WERI-Rb-1 (cell line): ENCODE data around the gene FLG2.
"Not testable (repeated sequence)": the region's sequence is repeated elsewhere in the genome, so short reads cannot be mapped to it uniquely, and the experiment has no call there.

Experiments used
- DNase-seq: peaks from one replicate; pipeline ENCODE4 v3.0.0-alpha.2; 2020
- H3K27ac ChIP-seq: fragments of 250-450 bp; sonication (Bioruptor Pico); 2 replicates; pipeline ENCODE4 v1.5.1; 2020; ENCODE audit warnings: mild to moderate bottlenecking, moderate library complexity
- H3K27me3 ChIP-seq: fragments of 250-450 bp; sonication (Bioruptor Pico); 2 replicates; pipeline ENCODE4 v1.5.1; 2021; ENCODE audit warnings: mild to moderate bottlenecking, low read depth, moderate library complexity; ENCODE audit not compliant: insufficient read depth, severe bottlenecking
- H3K36me3 ChIP-seq: fragments of 250-450 bp; sonication (Bioruptor Pico); 2 replicates; pipeline ENCODE4 v1.5.1; 2020; ENCODE audit warnings: mild to moderate bottlenecking, moderate library complexity
- H3K4me3 ChIP-seq: 2 replicates; pipeline ENCODE4 v1.5.1; 2011; ENCODE audit warnings: low read depth, mild to moderate bottlenecking, control low read depth, low read length
- H3K9me3 ChIP-seq: fragments of 250-450 bp; sonication (Bioruptor Pico); 2 replicates; pipeline ENCODE4 v1.5.1; 2021; ENCODE audit warnings: mild to moderate bottlenecking, moderate library complexity; ENCODE audit not compliant: severe bottlenecking
- TF ChIP-seq, protein P1 (sequence below): IDR thresholded peaks from 2 replicates; pipeline ENCODE4 v1.5.1; 2011; ENCODE audit warnings: low read depth, mild to moderate bottlenecking, control low read depth, inconsistent platforms, low read length

FLG2 gene

GRCh38 chr1:152309955-152310354, 49.9 kb downstream of the FLG2 start:
- H3K4me3 ChIP-seq = no peak overlapping the region
- no peak for DNase-seq
- no peaks in the 10 kb centered on the region for H3K36me3 ChIP-seq
- H3K27ac ChIP-seq = no peak overlapping the region
- TF ChIP-seq, protein P1, sequence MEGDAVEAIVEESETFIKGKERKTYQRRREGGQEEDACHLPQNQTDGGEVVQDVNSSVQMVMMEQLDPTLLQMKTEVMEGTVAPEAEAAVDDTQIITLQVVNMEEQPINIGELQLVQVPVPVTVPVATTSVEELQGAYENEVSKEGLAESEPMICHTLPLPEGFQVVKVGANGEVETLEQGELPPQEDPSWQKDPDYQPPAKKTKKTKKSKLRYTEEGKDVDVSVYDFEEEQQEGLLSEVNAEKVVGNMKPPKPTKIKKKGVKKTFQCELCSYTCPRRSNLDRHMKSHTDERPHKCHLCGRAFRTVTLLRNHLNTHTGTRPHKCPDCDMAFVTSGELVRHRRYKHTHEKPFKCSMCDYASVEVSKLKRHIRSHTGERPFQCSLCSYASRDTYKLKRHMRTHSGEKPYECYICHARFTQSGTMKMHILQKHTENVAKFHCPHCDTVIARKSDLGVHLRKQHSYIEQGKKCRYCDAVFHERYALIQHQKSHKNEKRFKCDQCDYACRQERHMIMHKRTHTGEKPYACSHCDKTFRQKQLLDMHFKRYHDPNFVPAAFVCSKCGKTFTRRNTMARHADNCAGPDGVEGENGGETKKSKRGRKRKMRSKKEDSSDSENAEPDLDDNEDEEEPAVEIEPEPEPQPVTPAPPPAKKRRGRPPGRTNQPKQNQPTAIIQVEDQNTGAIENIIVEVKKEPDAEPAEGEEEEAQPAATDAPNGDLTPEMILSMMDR = no peak
- peaks cover 19% of the 10 kb centered on the region for H3K9me3 ChIP-seq
- H3K27me3 ChIP-seq = peaks cover 53% of the 10 kb centered on the region

DNA sequence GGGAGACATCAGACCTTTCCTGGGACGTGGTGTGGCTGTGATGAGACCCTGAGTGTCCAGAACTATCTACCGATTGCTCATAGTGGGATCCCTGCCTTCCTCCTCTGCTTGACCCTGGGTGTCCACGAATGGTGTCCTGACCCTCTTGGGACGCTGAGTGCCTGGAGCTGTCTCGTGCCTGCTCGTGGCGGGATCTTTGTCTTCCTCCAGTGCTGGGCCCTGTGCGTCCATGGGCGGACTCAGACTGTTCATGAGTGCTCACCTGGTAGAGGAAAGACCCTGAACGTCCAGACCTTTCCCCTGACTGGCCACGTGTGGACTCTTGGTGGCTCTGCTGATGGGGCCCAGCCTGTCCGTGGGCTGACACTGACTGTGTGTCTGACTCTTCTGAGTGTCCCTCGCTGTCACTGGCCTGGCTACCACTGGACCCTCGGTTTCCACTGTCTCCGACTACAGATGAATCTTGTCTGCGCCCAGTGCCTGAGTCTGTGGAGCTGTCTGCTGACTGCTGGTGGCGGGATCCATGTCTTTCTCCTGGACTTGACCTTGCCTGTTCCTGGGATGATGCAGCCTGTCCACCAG, 50.4 kb downstream of the FLG2 start:
- H3K9me3 ChIP-seq = peaks cover 19% of the 10 kb centered on the region

GRCh38 chr1:152308758-152309157, 51.0 kb downstream of the FLG2 start:
- H3K4me3 ChIP-seq, H3K36me3 ChIP-seq, DNase-seq, H3K27ac ChIP-seq: not testable (repeated sequence)
- H3K9me3 ChIP-seq = peaks cover 19% of the 10 kb centered on the region
- H3K27me3 ChIP-seq = peaks cover 46% of the 10 kb centered on the region

More for the DNA sequence above, 50.4 kb downstream of the FLG2 start:
- H3K27ac ChIP-seq, H3K36me3 ChIP-seq, DNase-seq, H3K4me3 ChIP-seq: not testable (repeated sequence)
- H3K27me3 ChIP-seq = peaks cover 53% of the 10 kb centered on the region

DNA sequence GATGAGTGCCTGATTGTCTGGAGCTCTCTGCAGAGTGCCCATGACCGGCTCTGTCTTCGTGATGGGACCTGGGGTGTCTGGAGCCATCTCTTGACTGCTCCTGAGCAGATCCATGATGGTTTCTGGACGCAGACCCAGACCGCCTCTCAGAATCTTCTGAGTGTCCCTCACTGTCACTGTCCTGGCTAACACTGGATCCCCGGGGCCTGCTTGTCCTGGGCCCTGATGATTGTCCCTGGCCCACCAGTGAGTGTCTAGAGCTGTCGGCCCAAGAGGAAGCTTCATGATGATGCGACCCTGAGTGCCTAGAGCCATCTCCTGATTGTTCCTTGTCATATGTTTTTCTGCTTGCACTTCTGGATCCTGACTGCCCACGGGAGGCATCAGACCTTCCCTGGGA, 51.8 kb downstream of the FLG2 start:
- not testable (repeated sequence) for DNase-seq, H3K36me3 ChIP-seq, H3K27ac ChIP-seq, H3K4me3 ChIP-seq
- H3K9me3 ChIP-seq = peaks cover 22% of the 10 kb centered on the region
- H3K27me3 ChIP-seq = peaks cover 44% of the 10 kb centered on the region

DNA sequence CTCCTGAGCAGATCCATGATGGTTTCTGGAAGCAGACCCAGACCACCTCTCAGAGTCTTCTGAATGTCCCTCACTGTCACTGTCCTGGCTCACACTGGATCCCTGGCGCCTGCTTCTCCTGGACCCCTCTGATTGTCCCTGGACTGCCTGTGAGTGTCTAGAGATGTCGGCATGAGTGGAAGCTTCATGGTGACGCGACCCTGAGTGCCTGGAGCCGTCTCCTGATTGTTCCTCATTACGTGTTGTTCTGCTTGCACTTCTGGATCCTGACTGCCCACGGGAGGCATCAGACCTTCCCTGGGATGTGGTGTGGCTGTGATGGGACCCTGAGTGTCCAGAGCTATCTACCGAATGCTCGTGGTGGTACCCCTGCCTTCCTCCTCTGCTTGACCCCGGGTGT, 53.7 kb downstream of the FLG2 start:
- peaks cover 59% of the 10 kb centered on the region for H3K27me3 ChIP-seq
- peaks cover 23% of the 10 kb centered on the region for H3K9me3 ChIP-seq
- H3K4me3 ChIP-seq, H3K27ac ChIP-seq, DNase-seq, H3K36me3 ChIP-seq: not testable (repeated sequence)

DNA sequence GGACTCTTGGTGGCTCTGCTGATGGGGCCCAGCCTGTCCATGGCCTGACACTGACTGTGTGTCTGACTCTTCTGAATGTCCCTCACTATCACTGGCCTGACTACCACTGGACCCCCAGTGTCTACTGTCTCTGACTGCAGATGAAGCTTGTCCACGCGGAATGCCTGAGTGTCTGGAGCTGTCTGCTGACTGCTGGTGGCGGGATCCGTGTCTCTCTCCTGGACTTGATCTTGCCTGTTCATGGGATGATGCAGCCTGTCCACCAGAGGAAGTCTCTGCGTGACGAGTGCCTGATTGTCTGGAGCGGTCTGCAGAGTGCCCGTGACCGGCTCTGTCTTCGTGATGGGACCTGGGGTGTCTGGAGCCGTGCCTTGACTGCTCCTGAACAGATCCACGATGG, 55.0 kb downstream of the FLG2 start:
- H3K36me3 ChIP-seq, H3K4me3 ChIP-seq, H3K27ac ChIP-seq, DNase-seq: not testable (repeated sequence)
- peaks cover 19% of the 10 kb centered on the region for H3K9me3 ChIP-seq
- H3K27me3 ChIP-seq = peaks cover 55% of the 10 kb centered on the region

DNA sequence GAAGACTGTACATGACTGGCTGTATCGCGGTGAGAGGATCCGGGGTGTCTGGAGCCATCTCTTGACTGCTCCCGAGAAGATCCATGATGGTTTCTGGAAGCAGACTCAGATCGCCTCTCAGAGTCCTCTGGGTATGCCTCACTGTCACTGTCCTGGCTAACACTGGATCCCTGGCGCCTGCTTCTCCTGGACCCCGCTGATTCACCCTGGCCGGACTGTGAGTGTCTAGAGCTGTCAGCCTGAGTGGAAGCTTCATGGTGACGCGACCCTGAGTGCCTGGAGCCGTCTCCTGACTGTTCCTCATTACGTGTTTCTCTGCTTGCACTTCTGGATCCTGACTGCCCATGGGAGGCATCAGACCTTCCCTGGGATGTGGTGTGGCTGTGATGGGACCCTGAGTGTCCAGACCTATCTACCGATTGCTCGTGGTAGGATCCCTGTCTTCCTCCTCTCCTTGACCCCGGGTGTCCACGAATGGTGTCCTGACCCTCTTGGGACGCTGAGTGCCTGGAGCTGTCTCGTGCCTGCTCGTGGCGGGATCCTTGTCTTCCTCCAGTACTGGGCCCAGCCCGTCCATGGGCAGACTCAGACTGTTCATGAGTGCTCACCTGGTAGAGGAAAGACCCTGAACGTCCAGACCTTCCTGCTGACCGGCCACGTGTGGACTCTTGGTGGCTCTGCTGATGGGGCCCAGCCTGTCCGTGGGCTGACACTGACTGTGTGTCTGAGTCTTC, 56.5 kb downstream of the FLG2 start:
- H3K27ac ChIP-seq, H3K36me3 ChIP-seq, H3K4me3 ChIP-seq: not testable (repeated sequence)
- Histone ChIP-seq H3K9me3 (peaks cover 11% of the 10 kb centered on the region), H3K27me3 (peaks cover 43% of the 10 kb centered on the region)
- DNase-seq = peak; percentile 6
